ENCODE data around the gene ZNF383. TPM values are rescaled to one million over a fixed set of nuclear protein-coding genes. Genes with fewer than 3 reads are reported as not detected.
"Not testable (repeated sequence)": the region's sequence is repeated elsewhere in the genome, so short reads cannot be mapped to it uniquely, and the experiment has no call there.

The ZNF383 gene
- polyA plus RNA-seq: 1 to 10 TPM; 3.6 to 9.4 (median 5.9) TPM
- long read RNA-seq, donor 1, partial matches to known transcripts: 0 of 1 reads
- long read RNA-seq, donor 1, other reads (novel, unspliced or antisense): 0 of 1 reads
- long read RNA-seq, donor 2, partial matches to known transcripts: 0 of 1 reads
- long read RNA-seq, donor 2, other reads (novel, unspliced or antisense): 0 of 1 reads
- long read RNA-seq, donor 3: 0 reads
- long read RNA-seq, donor 4: 0 reads
- long read RNA-seq, donor 5: 0 reads
- long read RNA-seq, donor 6: 0 reads
- long read RNA-seq, donor 7: 0 reads
- long read RNA-seq, donor 8: 0 reads
- long read RNA-seq, donor 9: 0 reads
- long read RNA-seq, donor 10: 0 reads

DNA sequence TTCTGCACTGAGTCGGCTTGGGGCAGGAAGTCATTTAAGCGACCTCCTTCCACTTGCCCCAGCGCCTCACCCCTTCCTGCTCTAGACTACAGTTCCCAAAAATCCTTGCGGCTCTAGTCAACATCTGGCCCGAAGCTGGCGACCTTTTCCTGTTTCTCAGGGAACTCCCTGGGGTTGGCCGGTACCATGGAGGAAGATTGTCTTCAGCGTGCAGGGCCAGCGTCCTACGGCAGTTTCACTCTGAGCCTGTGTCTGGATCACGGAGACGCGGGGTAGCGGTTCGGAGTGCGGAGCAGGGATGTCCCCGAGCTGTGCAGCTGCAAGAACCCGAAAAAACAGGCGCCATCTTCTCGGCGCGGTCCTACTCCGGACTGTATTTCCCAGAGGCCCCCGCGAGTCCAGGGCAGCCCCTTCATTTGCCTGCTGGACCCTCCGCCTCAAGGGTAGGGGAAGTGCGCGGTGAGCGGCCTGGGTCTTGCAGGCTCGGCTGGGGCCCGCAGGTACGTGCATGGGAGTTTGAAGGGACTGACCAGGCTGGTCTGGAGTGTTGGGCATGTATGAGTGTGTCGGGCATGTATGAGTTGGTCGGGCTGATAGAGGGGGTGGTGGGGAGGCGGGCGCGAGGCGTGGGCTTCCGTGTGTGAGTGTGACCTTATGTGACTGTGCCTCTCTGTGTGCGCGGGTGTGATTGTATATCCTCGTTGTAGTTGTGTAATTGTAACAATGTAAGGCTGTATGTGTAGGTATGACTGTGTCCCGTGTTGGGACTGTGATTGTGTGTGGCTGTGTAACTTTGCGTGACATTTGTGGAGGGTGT lies at the start of gene ZNF383:
Gene ZNF383 (plus strand): TSS at position 440 of the 817 bp plus-strand sequence. CDS start 12,240 bp downstream, outside the sequence.
- WGBS, 3 donors: 0% methylated on average over 44 of the region's 44 CpGs
- DNase-seq: peak; percentile 91 to 98
- Histone ChIP-seq H3K27me3 (ENCODE audit: control insufficient read depth in 3 of 3, insufficient read depth in 3 of 3, low read length in 3 of 3) (no peaks in the 10 kb centered on the region), H3K27ac (ENCODE audit: low read depth in 1 of 3, low read length in 2 of 3) (peak within 1 kb of the TSS; percentile 66 to 95 (median 85)), H3K4me1 (ENCODE audit: control insufficient read depth in 3 of 3, insufficient read depth in 2 of 3, low read depth in 1 of 3, low read length in 2 of 3) (peaks cover 0 to 6% (median 2%) of the 10 kb centered on the region in 3 donors), H3K4me3 (ENCODE audit: low read depth in 1 of 3, low read length in 3 of 3) (peak within 1 kb of the TSS; percentile 69 to 93 (median 77)), H3K9me3 (ENCODE audit: control insufficient read depth in 2 of 2, insufficient read depth in 1 of 2, low read depth in 1 of 2, low read length in 1 of 2) (peaks cover 0 to 6% of the 10 kb centered on the region in 2 donors), H3K36me3 (ENCODE audit: control insufficient read depth in 3 of 3, insufficient read depth in 2 of 3, low read depth in 1 of 3, low read length in 3 of 3) (peaks cover 2 to 8% (median 3%) of the 10 kb centered on the region in 3 donors)
- FAIRE-seq: no peak

DNA sequence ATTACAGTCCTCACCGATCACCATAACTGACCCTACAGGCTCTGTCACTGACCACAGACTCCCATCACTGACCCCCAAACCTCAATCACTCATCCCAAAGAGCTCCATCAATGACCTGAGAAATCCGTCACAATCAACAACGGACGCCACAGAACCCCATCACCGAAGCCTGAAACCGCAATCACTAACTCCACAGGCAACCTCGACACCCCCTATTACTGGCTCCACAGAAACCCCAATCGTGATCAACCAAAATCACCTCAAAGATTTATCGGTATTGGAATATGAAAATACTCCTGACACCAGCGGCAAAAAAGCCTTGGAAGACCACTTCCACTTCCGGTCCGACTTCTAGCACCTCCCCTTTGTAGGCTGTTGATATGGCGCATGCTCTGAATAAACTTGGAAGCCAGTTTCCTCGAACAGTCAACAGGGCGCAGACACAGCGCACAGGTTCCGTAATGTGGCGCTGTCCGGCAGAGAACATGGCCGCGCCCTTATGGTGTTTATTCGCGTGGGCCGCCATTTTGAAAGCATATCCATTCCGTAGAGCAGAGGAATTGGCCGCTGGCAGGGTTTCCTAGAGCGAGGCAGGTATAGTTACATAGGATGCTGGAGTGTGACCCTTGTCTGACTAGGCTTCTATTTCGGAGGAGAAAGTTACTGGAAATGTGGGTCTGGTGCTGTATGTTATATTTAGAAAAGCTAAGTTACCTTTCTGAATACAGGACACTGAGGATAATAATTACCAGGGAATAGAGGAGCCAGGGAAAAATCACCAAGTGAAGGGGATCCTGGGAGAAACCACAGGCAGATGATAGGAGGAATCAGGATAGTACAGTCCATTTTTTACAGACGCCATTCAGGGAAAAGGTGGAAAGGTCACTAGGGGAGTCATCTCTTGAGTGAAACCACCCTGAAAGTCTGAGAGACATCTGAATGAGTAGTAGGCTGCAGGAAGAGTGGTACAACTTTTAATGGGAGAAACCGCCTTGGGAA lies 45.3 kb upstream of the ZNF383 start, which contains the start of gene ZNF585A:
Gene ZNF585A (minus strand): TSS at position 328 of the 999 bp plus-strand sequence. CDS start 2,785 bp downstream, outside the sequence.
- Histone ChIP-seq H3K4me1 (ENCODE audit: control insufficient read depth in 3 of 3, insufficient read depth in 2 of 3, low read depth in 1 of 3, low read length in 2 of 3) (no peaks in the 10 kb centered on the region), H3K4me3 (ENCODE audit: low read depth in 1 of 3, low read length in 3 of 3) (peak within 1 kb of the TSS; percentile 66 to 85 (median 72)), H3K36me3 (ENCODE audit: control insufficient read depth in 3 of 3, insufficient read depth in 2 of 3, low read depth in 1 of 3, low read length in 3 of 3) (peaks cover 4 to 7% (median 6%) of the 10 kb centered on the region in 3 donors), H3K27ac (ENCODE audit: low read depth in 1 of 3, low read length in 2 of 3) (peak within 1 kb of the TSS; percentile 43 to 88 (median 70)), H3K27me3 (ENCODE audit: control insufficient read depth in 3 of 3, insufficient read depth in 3 of 3, low read length in 3 of 3) (no peaks in the 10 kb centered on the region), H3K9me3 (ENCODE audit: control insufficient read depth in 2 of 2, insufficient read depth in 1 of 2, low read depth in 1 of 2, low read length in 1 of 2) (peaks cover 1 to 18% of the 10 kb centered on the region in 2 donors)
- DNase-seq (peak; percentile 96 to 98), FAIRE-seq (peak; percentile 97)
- whole genome bisulfite sequencing, 3 donors: 4 to 5% (median 5%) methylated on average over 30 of the region's 30 CpGs

DNA sequence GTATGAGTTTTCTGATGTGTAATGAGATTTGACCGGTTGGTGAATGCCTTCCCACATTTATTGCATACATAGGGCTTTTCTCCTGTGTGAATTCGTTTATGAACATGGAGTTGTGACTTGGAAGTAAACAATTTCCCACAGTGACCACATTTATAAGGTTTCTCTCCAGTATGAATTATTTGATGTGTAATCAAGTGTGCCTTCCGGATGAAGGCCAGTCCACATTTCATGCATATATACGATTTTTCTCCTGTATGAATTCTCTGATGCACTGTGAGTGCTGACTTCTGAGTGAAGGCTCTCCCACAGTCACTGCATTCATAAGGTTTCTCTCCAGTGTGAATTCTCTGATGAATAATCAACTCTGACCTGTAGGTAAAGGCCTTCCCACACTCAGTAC lies 31.9 kb upstream of the ZNF383 start:
- FAIRE-seq; H3K27ac ChIP-seq (ENCODE audit: low read depth in 1 of 3, low read length in 2 of 3); H3K4me3 ChIP-seq (ENCODE audit: low read depth in 1 of 3, low read length in 3 of 3); DNase-seq; H3K4me1 ChIP-seq (ENCODE audit: control insufficient read depth in 3 of 3, insufficient read depth in 2 of 3, low read depth in 1 of 3, low read length in 2 of 3); H3K27me3 ChIP-seq (ENCODE audit: control insufficient read depth in 3 of 3, insufficient read depth in 3 of 3, low read length in 3 of 3): not testable (repeated sequence)
- peaks cover 15 to 17% (median 15%) of the 10 kb centered on the region in 3 donors for H3K36me3 ChIP-seq (ENCODE audit: control insufficient read depth in 3 of 3, insufficient read depth in 2 of 3, low read depth in 1 of 3, low read length in 3 of 3)
- 90 to 94% (median 93%) methylated on average over 4 of the region's 4 CpGs for WGBS, 3 donors
- H3K9me3 ChIP-seq (ENCODE audit: control insufficient read depth in 2 of 2, insufficient read depth in 1 of 2, low read depth in 1 of 2, low read length in 1 of 2): peaks cover 6 to 54% of the 10 kb centered on the region in 2 donors

DNA sequence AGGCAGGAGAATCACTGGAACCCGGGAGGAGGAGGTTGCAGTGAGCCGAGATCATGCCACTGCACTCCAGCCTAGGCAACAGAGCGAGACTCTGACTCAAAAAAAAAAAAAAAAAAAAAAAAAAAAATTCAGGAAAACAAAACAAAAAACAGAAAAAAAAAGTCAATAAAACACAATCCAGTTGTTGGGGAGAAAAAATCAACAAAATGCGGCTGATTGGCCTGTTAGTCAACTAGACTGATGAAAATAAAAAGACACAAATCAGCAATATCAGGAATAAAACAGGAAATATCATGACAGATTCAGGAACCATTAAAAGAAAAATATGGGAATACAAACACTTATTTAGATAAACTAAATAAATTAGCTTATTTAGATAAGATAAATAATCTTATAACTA lies 22.8 kb upstream of the ZNF383 start:
- Histone ChIP-seq H3K36me3 (ENCODE audit: control insufficient read depth in 3 of 3, insufficient read depth in 2 of 3, low read depth in 1 of 3, low read length in 3 of 3) (peaks cover 12 to 30% (median 12%) of the 10 kb centered on the region in 3 donors), H3K9me3 (ENCODE audit: control insufficient read depth in 2 of 2, insufficient read depth in 1 of 2, low read depth in 1 of 2, low read length in 1 of 2) (peaks cover 2 to 46% of the 10 kb centered on the region in 2 donors)
- not testable (repeated sequence) for H3K4me1 ChIP-seq (ENCODE audit: control insufficient read depth in 3 of 3, insufficient read depth in 2 of 3, low read depth in 1 of 3, low read length in 2 of 3); H3K27ac ChIP-seq (ENCODE audit: low read depth in 1 of 3, low read length in 2 of 3); FAIRE-seq; H3K27me3 ChIP-seq (ENCODE audit: control insufficient read depth in 3 of 3, insufficient read depth in 3 of 3, low read length in 3 of 3); DNase-seq; H3K4me3 ChIP-seq (ENCODE audit: low read depth in 1 of 3, low read length in 3 of 3)
- 97 to 98% (median 97%) methylated on average over 4 of the region's 4 CpGs for WGBS, 3 donors

DNA sequence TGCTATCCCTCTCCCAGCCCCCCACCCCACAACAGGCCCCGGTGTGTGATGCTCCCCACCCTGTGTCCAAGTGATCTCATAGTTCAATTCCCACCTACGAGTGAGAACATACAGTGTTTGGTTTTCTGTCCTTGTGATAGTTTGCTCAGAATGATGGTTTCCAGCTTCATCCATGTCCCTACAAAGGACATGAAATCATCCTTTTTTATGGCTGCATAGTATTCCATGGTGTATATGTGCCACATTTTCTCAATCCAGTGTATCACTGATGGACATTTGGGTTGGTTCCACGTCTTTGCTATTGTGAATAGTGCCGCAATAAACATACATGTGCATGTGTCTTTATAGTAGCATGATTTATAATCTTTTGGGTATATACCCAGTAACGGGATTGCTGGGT lies 20.9 kb upstream of the ZNF383 start:
- H3K27me3 ChIP-seq (ENCODE audit: control insufficient read depth in 3 of 3, insufficient read depth in 3 of 3, low read length in 3 of 3); H3K27ac ChIP-seq (ENCODE audit: low read depth in 1 of 3, low read length in 2 of 3); H3K4me3 ChIP-seq (ENCODE audit: low read depth in 1 of 3, low read length in 3 of 3); FAIRE-seq; H3K4me1 ChIP-seq (ENCODE audit: control insufficient read depth in 3 of 3, insufficient read depth in 2 of 3, low read depth in 1 of 3, low read length in 2 of 3); DNase-seq: not testable (repeated sequence)
- Histone ChIP-seq H3K9me3 (ENCODE audit: control insufficient read depth in 2 of 2, insufficient read depth in 1 of 2, low read depth in 1 of 2, low read length in 1 of 2) (peaks cover 2 to 30% of the 10 kb centered on the region in 2 donors), H3K36me3 (ENCODE audit: control insufficient read depth in 3 of 3, insufficient read depth in 2 of 3, low read depth in 1 of 3, low read length in 3 of 3) (peaks cover 12 to 22% (median 14%) of the 10 kb centered on the region in 3 donors)
- WGBS, 3 donors: 96 to 98% (median 98%) methylated on average over 5 of the region's 5 CpGs

DNA sequence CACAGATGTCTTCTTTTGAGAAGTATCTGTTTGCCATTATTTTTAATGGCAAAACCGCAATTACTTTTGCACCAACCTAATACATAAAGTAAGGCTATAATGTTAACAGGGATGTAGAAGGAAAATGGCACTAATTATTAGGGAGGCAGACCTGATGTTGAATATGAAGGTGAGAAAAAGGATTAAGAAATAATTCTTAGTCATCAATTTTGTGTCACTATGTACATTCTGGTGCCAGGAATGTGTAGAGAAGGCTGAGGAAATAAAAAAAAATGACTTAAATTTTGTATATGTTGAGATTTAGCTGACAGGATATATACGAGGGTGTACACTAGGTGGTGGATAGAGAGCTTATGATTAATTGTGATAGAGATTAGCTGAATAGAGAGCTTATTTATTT lies 20.2 kb upstream of the ZNF383 start:
- no peak overlapping the region for H3K4me3 ChIP-seq (ENCODE audit: low read depth in 1 of 3, low read length in 3 of 3)
- FAIRE-seq (no peak), DNase-seq (no peak)
- peaks cover 2 to 24% of the 10 kb centered on the region in 2 donors for H3K9me3 ChIP-seq (ENCODE audit: control insufficient read depth in 2 of 2, insufficient read depth in 1 of 2, low read depth in 1 of 2, low read length in 1 of 2)
- H3K36me3 ChIP-seq (ENCODE audit: control insufficient read depth in 3 of 3, insufficient read depth in 2 of 3, low read depth in 1 of 3, low read length in 3 of 3): peaks cover 9 to 21% (median 13%) of the 10 kb centered on the region in 3 donors
- no peaks in the 10 kb centered on the region for H3K27me3 ChIP-seq (ENCODE audit: control insufficient read depth in 3 of 3, insufficient read depth in 3 of 3, low read length in 3 of 3)
- H3K4me1 ChIP-seq (ENCODE audit: control insufficient read depth in 3 of 3, insufficient read depth in 2 of 3, low read depth in 1 of 3, low read length in 2 of 3): no peaks in the 10 kb centered on the region
- no peak overlapping the region for H3K27ac ChIP-seq (ENCODE audit: low read depth in 1 of 3, low read length in 2 of 3)
- WGBS, 3 donors: 90 to 93% (median 91%) methylated on average over 2 of the region's 2 CpGs

DNA sequence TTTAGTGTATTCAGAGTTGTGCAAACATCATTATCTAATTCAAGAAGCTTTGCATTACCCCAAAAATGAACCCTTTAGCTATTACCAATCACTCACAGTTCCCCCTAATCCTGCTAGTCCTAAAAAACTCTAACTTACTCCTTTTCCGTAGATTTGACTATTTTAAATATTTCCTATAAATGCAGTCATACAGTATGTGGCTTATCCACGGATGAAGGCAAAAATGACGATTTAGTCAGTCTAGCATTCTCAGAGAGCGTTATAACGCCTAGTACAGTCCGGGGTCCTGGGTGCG lies 587 bp upstream of the ZNF383 start:
- Histone ChIP-seq H3K4me1 (ENCODE audit: control insufficient read depth in 3 of 3, insufficient read depth in 2 of 3, low read depth in 1 of 3, low read length in 2 of 3) (peaks cover 0 to 6% (median 2%) of the 10 kb centered on the region in 3 donors), H3K27me3 (ENCODE audit: control insufficient read depth in 3 of 3, insufficient read depth in 3 of 3, low read length in 3 of 3) (no peaks in the 10 kb centered on the region), H3K9me3 (ENCODE audit: control insufficient read depth in 2 of 2, insufficient read depth in 1 of 2, low read depth in 1 of 2, low read length in 1 of 2) (peaks cover 0 to 6% of the 10 kb centered on the region in 2 donors), H3K36me3 (ENCODE audit: control insufficient read depth in 3 of 3, insufficient read depth in 2 of 3, low read depth in 1 of 3, low read length in 3 of 3) (peaks cover under 1 to 8% (median 2%) of the 10 kb centered on the region in 3 donors), H3K27ac (ENCODE audit: low read depth in 1 of 3, low read length in 2 of 3) (peak overlapping the region; percentile 66 to 95 (median 85)), H3K4me3 (ENCODE audit: low read depth in 1 of 3, low read length in 3 of 3) (peak overlapping the region; percentile 69 to 93 (median 77))
- no peak for DNase-seq
- WGBS, 3 donors: 0 to 1% (median 1%) methylated on average over 7 of the region's 7 CpGs
- FAIRE-seq: no peak
